ENCODE data around the gene RBM45. TPM values are rescaled to one million over a fixed set of nuclear protein-coding genes. Genes with fewer than 3 reads are reported as not detected.
"Not testable (repeated sequence)": the region's sequence is repeated elsewhere in the genome, so short reads cannot be mapped to it uniquely, and the experiment has no call there.

Gene RBM45
- total RNA-seq, 1 donor from 2014 or later: 12.0 TPM

DNA sequence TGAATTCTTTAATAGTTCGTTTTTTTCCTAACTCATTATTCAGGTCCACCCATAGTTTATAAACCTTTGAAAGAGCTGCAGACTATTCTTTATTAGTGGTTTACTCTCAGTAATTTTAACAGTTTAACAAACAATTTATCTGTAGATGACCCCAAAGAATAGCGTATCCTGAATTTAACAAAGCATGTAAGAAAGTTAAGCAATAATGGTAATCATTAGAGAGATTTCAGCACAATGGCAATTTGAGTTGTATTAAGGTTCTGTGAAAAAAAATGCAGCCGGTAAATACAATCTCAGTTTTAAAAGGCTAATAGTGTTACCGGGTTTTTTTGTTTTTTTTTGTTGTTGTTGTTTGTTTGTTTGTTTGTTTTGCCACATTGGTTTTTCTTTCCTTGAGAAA, 40.3 kb downstream of the RBM45 start:
- H3K4me3 ChIP-seq (ENCODE audit: insufficient read depth, low read depth, low read length): no peak overlapping the region
- no peak overlapping the region for H2AFZ ChIP-seq (ENCODE audit: low read depth, low read length)
- Mint-ChIP-seq H3K4me3 (ENCODE audit: unreplicated experiment) (no peak overlapping the region), H3K27me3 (ENCODE audit: low read depth, unreplicated experiment) (peaks cover 2% of the 10 kb centered on the region), H3K9me3 (ENCODE audit: unreplicated experiment) (peaks cover 11% of the 10 kb centered on the region), H3K36me3 (ENCODE audit: low read depth, unreplicated experiment) (no peaks in the 10 kb centered on the region), H3K27ac (ENCODE audit: unreplicated experiment) (no peak overlapping the region), H3K4me1 (ENCODE audit: low read depth, unreplicated experiment) (no peaks in the 10 kb centered on the region)
- no peaks in the 10 kb centered on the region for H3K4me1 ChIP-seq (ENCODE audit: insufficient read depth, low read length)
- DNase-seq (ENCODE audit: low read depth) (no peak), FAIRE-seq (no peak)
- TF ChIP-seq, protein P1, sequence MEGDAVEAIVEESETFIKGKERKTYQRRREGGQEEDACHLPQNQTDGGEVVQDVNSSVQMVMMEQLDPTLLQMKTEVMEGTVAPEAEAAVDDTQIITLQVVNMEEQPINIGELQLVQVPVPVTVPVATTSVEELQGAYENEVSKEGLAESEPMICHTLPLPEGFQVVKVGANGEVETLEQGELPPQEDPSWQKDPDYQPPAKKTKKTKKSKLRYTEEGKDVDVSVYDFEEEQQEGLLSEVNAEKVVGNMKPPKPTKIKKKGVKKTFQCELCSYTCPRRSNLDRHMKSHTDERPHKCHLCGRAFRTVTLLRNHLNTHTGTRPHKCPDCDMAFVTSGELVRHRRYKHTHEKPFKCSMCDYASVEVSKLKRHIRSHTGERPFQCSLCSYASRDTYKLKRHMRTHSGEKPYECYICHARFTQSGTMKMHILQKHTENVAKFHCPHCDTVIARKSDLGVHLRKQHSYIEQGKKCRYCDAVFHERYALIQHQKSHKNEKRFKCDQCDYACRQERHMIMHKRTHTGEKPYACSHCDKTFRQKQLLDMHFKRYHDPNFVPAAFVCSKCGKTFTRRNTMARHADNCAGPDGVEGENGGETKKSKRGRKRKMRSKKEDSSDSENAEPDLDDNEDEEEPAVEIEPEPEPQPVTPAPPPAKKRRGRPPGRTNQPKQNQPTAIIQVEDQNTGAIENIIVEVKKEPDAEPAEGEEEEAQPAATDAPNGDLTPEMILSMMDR (IDR thresholded peaks at IDR 0.05; ENCODE audit: insufficient read depth, low read depth, low read length): no peak
- TF ChIP-seq EZH2 (IDR thresholded peaks at IDR 0.05; ENCODE audit: insufficient read depth, low read length): no peak
- H3K9ac ChIP-seq (ENCODE audit: low read length): no peak overlapping the region
- H3K79me2 ChIP-seq (ENCODE audit: insufficient read depth, low read length): no peaks in the 10 kb centered on the region
- no peaks in the 10 kb centered on the region for H3K36me3 ChIP-seq (ENCODE audit: insufficient read depth, low read length)
- no peaks in the 10 kb centered on the region for H4K20me1 ChIP-seq (ENCODE audit: insufficient read depth, low read length)
- H3K4me2 ChIP-seq (ENCODE audit: low read length): no peak overlapping the region
- no peak overlapping the region for H3K27ac ChIP-seq (ENCODE audit: low read depth, low read length)
- no peaks in the 10 kb centered on the region for H3K9me3 ChIP-seq (ENCODE audit: insufficient read depth, low read depth, low read length)
- no peaks in the 10 kb centered on the region for H3K27me3 ChIP-seq (ENCODE audit: insufficient read depth, low read length)

DNA sequence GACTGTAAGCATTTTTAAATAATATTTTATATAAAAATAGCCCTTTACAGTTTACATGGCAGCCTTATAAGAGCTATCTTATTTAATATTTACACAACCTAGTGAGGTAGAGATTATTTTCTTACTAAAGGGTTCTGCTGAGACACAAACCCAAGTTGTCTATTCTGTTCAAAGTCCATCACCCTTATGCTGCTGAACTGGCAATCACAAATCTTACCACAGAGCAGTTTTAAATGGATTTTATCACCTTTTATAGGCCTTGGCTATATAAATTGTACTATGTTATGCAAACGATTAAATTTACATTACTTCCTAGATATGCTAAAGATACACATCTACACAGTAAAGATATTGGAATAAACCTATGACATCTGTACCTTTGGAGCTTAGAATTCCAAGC, 40.7 kb downstream of the RBM45 start:
- Mint-ChIP-seq H3K27me3 (ENCODE audit: low read depth, unreplicated experiment) (peaks cover 2% of the 10 kb centered on the region), H3K36me3 (ENCODE audit: low read depth, unreplicated experiment) (no peaks in the 10 kb centered on the region), H3K4me1 (ENCODE audit: low read depth, unreplicated experiment) (no peaks in the 10 kb centered on the region), H3K4me3 (ENCODE audit: unreplicated experiment) (no peak overlapping the region), H3K9me3 (ENCODE audit: unreplicated experiment) (peaks cover 11% of the 10 kb centered on the region), H3K27ac (ENCODE audit: unreplicated experiment) (no peak overlapping the region)
- H3K27me3 ChIP-seq (ENCODE audit: insufficient read depth, low read length): no peaks in the 10 kb centered on the region
- H3K79me2 ChIP-seq (ENCODE audit: insufficient read depth, low read length): no peaks in the 10 kb centered on the region
- H3K27ac ChIP-seq (ENCODE audit: low read depth, low read length): no peak overlapping the region
- H3K4me1 ChIP-seq (ENCODE audit: insufficient read depth, low read length): no peaks in the 10 kb centered on the region
- DNase-seq (ENCODE audit: low read depth): no peak
- TF ChIP-seq, protein P1 (IDR thresholded peaks at IDR 0.05; ENCODE audit: insufficient read depth, low read depth, low read length): no peak
- no peak overlapping the region for H2AFZ ChIP-seq (ENCODE audit: low read depth, low read length)
- H3K4me3 ChIP-seq (ENCODE audit: insufficient read depth, low read depth, low read length): no peak overlapping the region
- no peak overlapping the region for H3K9ac ChIP-seq (ENCODE audit: low read length)
- no peaks in the 10 kb centered on the region for H3K9me3 ChIP-seq (ENCODE audit: insufficient read depth, low read depth, low read length)
- FAIRE-seq: no peak
- no peaks in the 10 kb centered on the region for H3K36me3 ChIP-seq (ENCODE audit: insufficient read depth, low read length)
- H4K20me1 ChIP-seq (ENCODE audit: insufficient read depth, low read length): no peaks in the 10 kb centered on the region
- no peak overlapping the region for H3K4me2 ChIP-seq (ENCODE audit: low read length)

- H3K27me3 Mint-ChIP-seq (ENCODE audit: low read depth, unreplicated experiment); FAIRE-seq; H3K4me3 ChIP-seq (ENCODE audit: insufficient read depth, low read depth, low read length); H3K4me2 ChIP-seq (ENCODE audit: low read length); H3K27me3 ChIP-seq (ENCODE audit: insufficient read depth, low read length); H2AFZ ChIP-seq (ENCODE audit: low read depth, low read length); H3K4me1 Mint-ChIP-seq (ENCODE audit: low read depth, unreplicated experiment); H3K4me1 ChIP-seq (ENCODE audit: insufficient read depth, low read length); H3K36me3 Mint-ChIP-seq (ENCODE audit: low read depth, unreplicated experiment); H3K9ac ChIP-seq (ENCODE audit: low read length); H3K36me3 ChIP-seq (ENCODE audit: insufficient read depth, low read length); H3K79me2 ChIP-seq (ENCODE audit: insufficient read depth, low read length); H4K20me1 ChIP-seq (ENCODE audit: insufficient read depth, low read length); H3K9me3 ChIP-seq (ENCODE audit: insufficient read depth, low read depth, low read length); H3K27ac Mint-ChIP-seq (ENCODE audit: unreplicated experiment); H3K27ac ChIP-seq (ENCODE audit: low read depth, low read length); H3K4me3 Mint-ChIP-seq (ENCODE audit: unreplicated experiment); DNase-seq (ENCODE audit: low read depth): not testable (repeated sequence)
- peaks cover 11% of the 10 kb centered on the region for H3K9me3 Mint-ChIP-seq (ENCODE audit: unreplicated experiment)
Observed at GRCh38 chr2:178153878-178154277, 41.6 kb downstream of the RBM45 start.
